CD14-positive monocyte (primary cell): ENCODE data around the gene STMN3. TPM values are rescaled to one million over a fixed set of nuclear protein-coding genes. Genes with fewer than 3 reads are reported as not detected.

ENCODE experiments used
- DNase-seq, 3 donors: peaks; one replicate each; pipeline ENCODE4 v3.0.0-alpha.2; 2011 to 2022
- H2AFZ ChIP-seq: 2 replicates; pipeline ENCODE4 v1.6.0; 2012; ENCODE audit warnings: mild to moderate bottlenecking, low read depth, low read length, inconsistent platforms; ENCODE audit not compliant: insufficient read depth, poor library complexity, severe bottlenecking
- H3K27ac ChIP-seq, 2 donors: 1 replicate in 1 of 2; 2 replicates in 1 of 2; pipeline ENCODE4 v1.5.1; 2012 to 2013; ENCODE audit warnings: low read length in 2 of 2, control low read depth in 1 of 2, inconsistent platforms in 1 of 2, low read depth in 1 of 2, mild to moderate bottlenecking in 1 of 2
- H3K27me3 ChIP-seq, 2 donors: one replicate each; pipeline versions ENCODE4 v1.6.0 to v1.6.1; 2011 to 2013; ENCODE audit warnings: low read length in 2 of 2; ENCODE audit not compliant: control insufficient read depth in 2 of 2, insufficient read depth in 2 of 2
- H3K36me3 ChIP-seq, 2 donors: replicated peaks in 1 of 2; 1 replicate in 1 of 2; 2 replicates in 1 of 2; pipeline versions ENCODE4 v1.5.1 to v1.6.1; 2012 to 2013; ENCODE audit warnings: low read length in 2 of 2, control low read depth in 1 of 2, inconsistent platforms in 1 of 2, mild to moderate bottlenecking in 1 of 2; ENCODE audit not compliant: insufficient read depth in 2 of 2, control insufficient read depth in 1 of 2
- H3K4me1 ChIP-seq, 2 donors: 1 replicate in 1 of 2; 2 replicates in 1 of 2; pipeline versions ENCODE4 v1.5.1 to v1.6.1; 2012 to 2013; ENCODE audit warnings: low read length in 2 of 2, control low read depth in 1 of 2, inconsistent platforms in 1 of 2, mild to moderate bottlenecking in 1 of 2, moderate library complexity in 1 of 2; ENCODE audit not compliant: insufficient read depth in 2 of 2, control insufficient read depth in 1 of 2
- H3K4me2 ChIP-seq: replicated peaks from 2 replicates; pipeline ENCODE3; 2012; ENCODE audit warnings: low read length, moderate library complexity, mild to moderate bottlenecking; ENCODE audit not compliant: poor library complexity, severe bottlenecking; ENCODE audit errors: extremely low read depth
- H3K4me3 ChIP-seq, 3 experiments: fragments of 200-600 bp in 1 of 3; sonication (generic) in 1 of 3; replicated peaks in 1 of 3; 1 replicate in 2 of 3; 2 replicates in 1 of 3; pipeline ENCODE4 v1.5.1; 2011 to 2013; ENCODE audit warnings: low read length in 3 of 3, mild to moderate bottlenecking in 3 of 3, control low read depth in 2 of 3, low read depth in 2 of 3, inconsistent platforms in 1 of 3, moderate library complexity in 1 of 3
- H3K79me2 ChIP-seq: 2 replicates; pipeline ENCODE4 v1.6.0; 2012; ENCODE audit warnings: mild to moderate bottlenecking, control low read depth, inconsistent platforms, low read length, moderate library complexity; ENCODE audit not compliant: insufficient read depth
- H3K9ac ChIP-seq: 2 replicates; pipeline ENCODE4 v1.6.0; 2017; ENCODE audit warnings: low read length, mild to moderate bottlenecking; ENCODE audit not compliant: insufficient read depth, poor library complexity, severe bottlenecking
- H3K9me3 ChIP-seq, 2 donors: replicated peaks in 1 of 2; 1 replicate in 1 of 2; 2 replicates in 1 of 2; pipeline versions ENCODE4 v1.5.1 to v1.6.1; 2012 to 2013; ENCODE audit warnings: low read length in 2 of 2, control low read depth in 1 of 2; ENCODE audit not compliant: control insufficient read depth in 1 of 2, insufficient read depth in 1 of 2
- H4K20me1 ChIP-seq: 2 replicates; pipeline ENCODE4 v1.6.0; 2012; ENCODE audit warnings: mild to moderate bottlenecking, low read length, control low read depth, moderate library complexity; ENCODE audit not compliant: insufficient read depth
- H3K27ac Mint-ChIP-seq, 7 donors: one replicate each; pipeline ENCODE4 v1.8.0; 2020; ENCODE audit warnings: mild to moderate bottlenecking in 7 of 7, mixed read lengths in 7 of 7, moderate library complexity in 6 of 7, inconsistent platforms in 2 of 7
- H3K27me3 Mint-ChIP-seq, 3 donors: one replicate each; pipeline ENCODE4 v1.8.0; 2021 to 2022; ENCODE audit warnings: low read depth in 3 of 3, mild to moderate bottlenecking in 3 of 3, mixed read lengths in 3 of 3, moderate library complexity in 3 of 3, inconsistent platforms in 1 of 3
- H3K36me3 Mint-ChIP-seq, 2 donors: one replicate each; pipeline ENCODE4 v1.8.0; 2020; ENCODE audit warnings: mixed read lengths in 2 of 2, inconsistent platforms in 1 of 2, mild to moderate bottlenecking in 1 of 2
- H3K4me1 Mint-ChIP-seq: one replicate; pipeline ENCODE4 v1.8.0; 2020; ENCODE audit warnings: mild to moderate bottlenecking, mixed read lengths
- H3K4me3 Mint-ChIP-seq, 2 donors: one replicate each; pipeline ENCODE4 v1.8.0; 2020; ENCODE audit warnings: mild to moderate bottlenecking in 2 of 2, mixed read lengths in 2 of 2, moderate library complexity in 1 of 2
- H3K9me3 Mint-ChIP-seq, 7 donors: one replicate each; pipeline ENCODE4 v1.8.0; 2020 to 2022; ENCODE audit warnings: mixed read lengths in 7 of 7, mild to moderate bottlenecking in 6 of 7, moderate library complexity in 6 of 7, inconsistent platforms in 2 of 7
- CTCF ChIP-seq: fragments of 200-600 bp; IDR thresholded peaks from one replicate; pipeline ENCODE4 v1.8.0; 2022; ENCODE audit warnings: antibody characterized with exemption, mild to moderate bottlenecking
- WGBS: methylation state at CpG from one replicate; pipeline ENCODE4 v1.1.5; 2013; ENCODE audit warnings: missing lambda C conversion rate; ENCODE audit not compliant: insufficient coverage; 5-methylcytosine and 5-hydroxymethylcytosine counted together
- intact Hi-C, 2 donors: fragments of 100-400 bp; cut with micrococcal nuclease; formaldehyde crosslinking; loops; one replicate each; pipeline versions ENCODE4 v1.15.0 to v1.15.1; 2023
- polyA plus RNA-seq, 3 donors: library from polyadenylated mRNA; depleted of rRNA in 1 of 3; unstranded in 2 of 3; stranded (reverse) in 1 of 3; fragments of 300-500 nt in 2 of 3; fragments of >200 nt in 1 of 3; fragmentation: Illumina TruSeq in 2 of 3; gene quantifications; 1 replicate in 2 of 3; 2 replicates in 1 of 3; pipeline ENCODE4 v1.2.3, GENCODE V29; 2012 to 2021

STMN3 gene
- polyA plus RNA-seq, 3 donors = 0.10 to 8.1 (median 0.15) TPM

DNA sequence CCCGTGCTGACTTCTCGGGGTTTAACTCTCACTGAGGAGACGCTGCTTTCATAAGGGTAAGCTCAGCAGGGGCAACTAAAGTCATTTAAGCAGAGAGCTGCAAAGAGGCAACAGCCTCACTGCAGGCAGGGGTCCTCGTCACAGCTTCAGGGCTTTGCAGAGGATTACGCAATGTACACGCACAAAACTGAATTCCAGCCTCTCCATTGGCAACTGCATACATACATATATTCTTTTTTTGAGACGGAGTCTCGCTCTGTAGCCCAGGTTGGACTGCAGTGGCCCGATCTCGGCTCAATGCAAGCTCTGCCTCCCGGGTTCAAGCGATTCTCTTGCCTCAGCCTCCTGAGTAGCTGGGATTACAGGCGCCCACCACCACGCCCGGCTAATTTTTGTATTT, 28.7 kb downstream of the STMN3 start:
- no peak overlapping the region for H3K4me3 ChIP-seq
- no peak overlapping the region for H3K4me3 Mint-ChIP-seq
- WGBS = 70% methylated on average over 10 of the region's 15 CpGs
- peaks cover 0 to 2% (median 0%) of the 10 kb centered on the region in 7 donors for H3K9me3 Mint-ChIP-seq
- H3K27ac Mint-ChIP-seq = no peak overlapping the region
- H3K27me3 Mint-ChIP-seq = peaks cover 0 to 5% (median 2%) of the 10 kb centered on the region in 3 donors
- H3K4me1 ChIP-seq = peaks cover 17 to 27% of the 10 kb centered on the region in 2 donors
- H4K20me1 ChIP-seq = peaks cover 25% of the 10 kb centered on the region
- H3K9ac ChIP-seq = no peak overlapping the region
- intact Hi-C loops = no loop called here
- H3K9me3 ChIP-seq = no peaks in the 10 kb centered on the region
- peaks cover 88% of the 10 kb centered on the region for H3K79me2 ChIP-seq
- H3K36me3 Mint-ChIP-seq = peaks cover 15 to 44% of the 10 kb centered on the region in 2 donors
- H3K27ac ChIP-seq = no peak overlapping the region
- H2AFZ ChIP-seq = no peak overlapping the region
- no peak for DNase-seq
- no peak overlapping the region for H3K4me2 ChIP-seq
- H3K27me3 ChIP-seq = no peaks in the 10 kb centered on the region
- TF ChIP-seq CTCF = no peak
- peaks cover 25% of the 10 kb centered on the region for H3K4me1 Mint-ChIP-seq
- H3K36me3 ChIP-seq = peaks cover 0 to 3% of the 10 kb centered on the region in 2 donors

GRCh38 chr20:63622732-63623131, 30.5 kb downstream of the STMN3 start:
- Mint-ChIP-seq H3K9me3 (peaks cover 0 to 2% (median 0%) of the 10 kb centered on the region in 7 donors), H3K4me3 (no peak overlapping the region), H3K4me1 (peaks cover 14% of the 10 kb centered on the region), H3K27ac (peak overlapping the region in 2 of 7 donors; percentile 46 to 59), H3K36me3 (peaks cover 33 to 48% of the 10 kb centered on the region in 2 donors), H3K27me3 (peaks cover 0 to 5% (median 2%) of the 10 kb centered on the region in 3 donors)
- Histone ChIP-seq H3K79me2 (peaks cover 88% of the 10 kb centered on the region), H2AFZ (no peak overlapping the region), H3K9me3 (no peaks in the 10 kb centered on the region), H4K20me1 (peaks cover 37% of the 10 kb centered on the region), H3K27ac (no peak overlapping the region), H3K36me3 (peaks cover 13 to 20% of the 10 kb centered on the region in 2 donors), H3K4me3 (no peak overlapping the region), H3K9ac (no peak overlapping the region), H3K27me3 (no peaks in the 10 kb centered on the region), H3K4me2 (no peak overlapping the region), H3K4me1 (peaks cover 7 to 10% of the 10 kb centered on the region in 2 donors)
- no peak for DNase-seq
- TF ChIP-seq CTCF = no peak
- intact Hi-C loops = no loop called here
- WGBS = 80% methylated on average over 1 of the region's 14 CpGs
